Left renal cortex interstitium (tissue), 4 donors: ENCODE measurements around the gene CEACAM16. TPM values are rescaled to one million over a fixed set of nuclear protein-coding genes. Genes with fewer than 3 reads are reported as not detected.

ENCODE experiments used
- DNase-seq, 4 donors: peaks; one replicate each; pipeline ENCODE4 v3.0.0-alpha.2; 2013; ENCODE audit warnings: low read depth in 4 of 4, low spot score in 2 of 4, missing footprints in 1 of 4
- polyA plus RNA-seq, 4 donors: library from polyadenylated mRNA; unstranded; fragments of 120-200 nt; gene quantifications; one replicate each; pipeline ENCODE4 v1.2.1, GENCODE V29; 2013; ENCODE audit not compliant: insufficient read length in 4 of 4

CEACAM16 gene
- polyA plus RNA-seq, 4 donors = not detected

GRCh38 chr19:44722131-44723121 lies 23.5 kb downstream of the CEACAM16 start:
- no peak for DNase-seq

- no peak for DNase-seq
Observed at GRCh38 chr19:44723299-44723951, 24.5 kb downstream of the CEACAM16 start.

- DNase-seq = peak in 2 of 4 donors; percentile 65 to 68
Observed at GRCh38 chr19:44723952-44724319, 25.0 kb downstream of the CEACAM16 start.

- no peak for DNase-seq
Observed at GRCh38 chr19:44725251-44725650, 26.3 kb downstream of the CEACAM16 start.

GRCh38 chr19:44725684-44726083 lies 26.7 kb downstream of the CEACAM16 start:
- DNase-seq = no peak

GRCh38 chr19:44726465-44726864 lies 27.5 kb downstream of the CEACAM16 start:
- DNase-seq = no peak

GRCh38 chr19:44728178-44728577 lies 29.2 kb downstream of the CEACAM16 start:
- no peak for DNase-seq

GRCh38 chr19:44729516-44730033 lies 30.6 kb downstream of the CEACAM16 start:
- no peak for DNase-seq

- DNase-seq = no peak
Observed at GRCh38 chr19:44731081-44731480, 32.1 kb downstream of the CEACAM16 start.

GRCh38 chr19:44731622-44732021 lies 32.7 kb downstream of the CEACAM16 start:
- no peak for DNase-seq

GRCh38 chr19:44732235-44733014 lies 33.5 kb downstream of the CEACAM16 start:
- DNase-seq = no peak

GRCh38 chr19:44734357-44734756 lies 35.4 kb downstream of the CEACAM16 start:
- DNase-seq = no peak

GRCh38 chr19:44735011-44735410 lies 36.1 kb downstream of the CEACAM16 start:
- DNase-seq = no peak

GRCh38 chr19:44737238-44738071 lies 38.5 kb downstream of the CEACAM16 start:
- no peak for DNase-seq

- no peak for DNase-seq
Observed at GRCh38 chr19:44738136-44738535, 39.2 kb downstream of the CEACAM16 start.

- DNase-seq = no peak
Observed at GRCh38 chr19:44738603-44739558, 39.9 kb downstream of the CEACAM16 start.

- no peak for DNase-seq
Observed at GRCh38 chr19:44740351-44740824, 41.4 kb downstream of the CEACAM16 start.

- no peak for DNase-seq
Observed at GRCh38 chr19:44741258-44741731, 42.3 kb downstream of the CEACAM16 start.
